ENCODE data around the gene APOBEC4.
"Not testable (repeated sequence)": the region's sequence is repeated elsewhere in the genome, so short reads cannot be mapped to it uniquely, and the experiment has no call there.

APOBEC4 gene, protein sequence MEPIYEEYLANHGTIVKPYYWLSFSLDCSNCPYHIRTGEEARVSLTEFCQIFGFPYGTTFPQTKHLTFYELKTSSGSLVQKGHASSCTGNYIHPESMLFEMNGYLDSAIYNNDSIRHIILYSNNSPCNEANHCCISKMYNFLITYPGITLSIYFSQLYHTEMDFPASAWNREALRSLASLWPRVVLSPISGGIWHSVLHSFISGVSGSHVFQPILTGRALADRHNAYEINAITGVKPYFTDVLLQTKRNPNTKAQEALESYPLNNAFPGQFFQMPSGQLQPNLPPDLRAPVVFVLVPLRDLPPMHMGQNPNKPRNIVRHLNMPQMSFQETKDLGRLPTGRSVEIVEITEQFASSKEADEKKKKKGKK

GRCh38 chr1:183652547-183653461 is at the start of gene APOBEC4:
TSS of gene APOBEC4 (minus strand) at chr1:183653316. CDS start at chr1:183648781, 4,535 bp downstream.
- no peak for DNase-seq (ENCODE audit: low read depth, low spot score)

GRCh38 chr1:183702813-183703198 is 49.7 kb upstream of the APOBEC4 start:
- DNase-seq (ENCODE audit: low read depth, low spot score), result no peak

DNA sequence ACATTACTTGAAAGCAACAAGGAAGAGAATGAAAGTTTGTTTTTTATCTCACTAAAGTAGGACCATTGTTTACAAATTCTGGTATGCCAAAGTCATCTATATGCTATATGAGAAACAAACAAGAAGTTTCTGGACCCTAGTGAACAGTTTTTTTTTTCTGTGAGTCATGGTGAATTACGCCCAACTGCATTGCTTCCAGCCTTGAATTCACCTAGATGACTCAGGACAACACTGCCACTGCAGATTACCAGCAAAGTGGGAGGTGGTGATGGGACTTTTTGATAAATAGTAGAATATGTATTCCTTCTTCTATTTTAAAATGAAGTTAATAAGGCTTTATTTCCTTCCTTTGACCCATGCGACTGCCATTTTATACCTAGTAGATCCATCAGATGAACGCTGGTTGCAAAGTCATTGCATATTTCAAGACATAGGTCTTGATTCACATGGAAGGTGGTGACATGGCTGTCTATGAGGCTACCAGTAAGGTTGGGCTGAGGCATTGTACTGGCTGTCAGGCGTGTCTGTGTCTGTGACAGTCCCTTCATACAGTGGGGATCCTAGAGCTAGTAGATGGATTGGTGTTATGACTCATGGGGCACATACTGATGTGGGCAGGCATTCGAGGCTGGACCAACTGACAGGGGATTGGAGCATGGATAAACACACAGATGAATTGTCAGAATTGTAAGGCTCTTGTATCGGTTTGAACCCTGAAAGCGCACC is 49.1 kb upstream of the APOBEC4 start:
- DNase-seq (ENCODE audit: low read depth, low spot score), result no peak

DNA sequence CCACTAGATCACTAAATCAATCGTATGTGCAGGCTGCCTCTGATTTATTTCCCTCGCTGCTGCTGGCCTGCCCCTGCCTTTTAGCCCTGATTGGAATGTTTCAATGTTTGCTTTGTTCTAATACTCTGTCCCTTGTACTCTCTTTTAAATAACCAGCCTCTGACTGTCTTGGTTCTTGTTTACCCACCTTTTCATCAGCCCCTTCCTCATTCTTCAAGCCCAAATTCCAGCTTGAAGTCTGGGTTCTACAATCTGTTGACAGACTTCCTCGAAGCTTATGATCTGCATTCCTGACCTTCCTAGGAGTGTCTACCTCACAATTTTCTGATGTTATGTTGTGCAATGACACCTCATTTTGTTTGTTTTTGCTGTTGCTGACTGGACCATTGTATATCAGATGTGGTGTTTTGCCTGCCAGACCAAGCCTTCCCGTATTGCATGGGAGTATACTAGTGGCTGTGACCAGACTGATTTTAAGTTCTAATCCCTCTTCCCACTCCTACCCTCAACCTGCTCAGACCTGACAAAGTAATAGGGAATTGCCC is 46.6 kb upstream of the APOBEC4 start:
- DNase-seq (ENCODE audit: low read depth, low spot score), result no peak

GRCh38 chr1:183697814-183698590 is 44.9 kb upstream of the APOBEC4 start:
- DNase-seq (ENCODE audit: low read depth, low spot score), result no peak

DNA sequence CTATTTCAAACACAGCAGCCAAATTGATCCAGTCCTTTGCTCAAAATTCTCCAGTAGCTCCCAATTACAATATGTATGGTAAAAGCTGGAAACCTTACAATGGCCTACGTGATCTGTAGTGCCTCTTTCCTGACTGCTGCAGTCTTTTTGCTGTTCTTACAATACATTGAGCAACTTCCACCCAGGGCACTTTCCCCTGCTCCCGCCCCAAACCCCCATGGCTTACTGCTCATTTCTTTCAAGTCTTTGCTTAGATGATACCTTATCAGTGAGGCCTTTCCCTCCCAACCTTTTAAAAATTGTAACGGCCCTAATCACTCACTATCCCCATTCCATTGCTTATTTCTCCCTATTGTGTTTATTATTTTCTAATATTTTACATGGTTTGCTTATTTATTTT is 43.9 kb upstream of the APOBEC4 start:
- DNase-seq (ENCODE audit: low read depth, low spot score), result no peak

DNA sequence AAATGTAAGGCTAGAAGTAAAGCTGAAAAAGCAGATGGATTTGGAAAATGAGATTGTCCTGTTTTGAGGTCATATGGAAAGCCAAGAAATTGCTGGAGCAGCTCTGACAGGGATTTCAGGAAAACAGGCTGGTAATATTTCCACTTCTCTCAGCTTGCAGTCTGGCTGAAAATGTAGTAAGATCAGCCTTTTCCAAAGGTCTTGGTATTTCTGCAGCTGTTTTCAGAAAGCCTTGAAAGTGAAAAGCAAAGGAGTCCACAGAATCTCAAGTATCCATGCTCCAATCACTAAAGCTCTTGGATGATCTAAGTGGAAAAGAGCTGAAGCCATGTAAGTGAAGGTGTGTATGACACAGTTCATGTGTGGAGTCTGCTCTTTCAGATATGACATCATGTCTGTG is 41.6 kb upstream of the APOBEC4 start:
- DNase-seq (ENCODE audit: low read depth, low spot score), result no peak

GRCh38 chr1:183694066-183694465 is 41.0 kb upstream of the APOBEC4 start:
- DNase-seq (ENCODE audit: low read depth, low spot score), result no peak

DNA sequence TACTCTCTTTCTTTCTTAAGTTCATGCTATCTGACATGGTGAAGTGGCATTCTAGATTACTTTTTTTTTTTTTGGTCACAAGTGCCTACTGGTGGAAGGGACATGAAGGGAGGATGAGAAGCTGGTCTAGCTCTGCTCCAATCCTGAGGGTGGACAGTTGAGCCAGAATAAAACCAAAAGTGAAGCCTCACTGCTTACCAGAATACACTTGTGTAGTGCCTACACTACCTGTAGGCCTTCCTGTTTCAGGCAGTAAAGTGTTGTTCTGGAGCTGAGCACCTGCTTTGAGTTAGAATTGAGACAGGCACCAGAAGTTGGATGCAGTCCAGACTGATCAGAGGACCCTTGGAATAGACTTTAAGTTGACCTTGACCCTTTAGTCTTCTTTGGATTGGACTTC is 40.4 kb upstream of the APOBEC4 start:
- DNase-seq (ENCODE audit: low read depth, low spot score), result no peak

- DNase-seq (ENCODE audit: low read depth, low spot score), result no peak
Measured at GRCh38 chr1:183689762-183690204, 36.7 kb upstream of the APOBEC4 start.

- no peak for DNase-seq (ENCODE audit: low read depth, low spot score)
Measured at GRCh38 chr1:183688341-183689060, 35.4 kb upstream of the APOBEC4 start.

- no peak for DNase-seq (ENCODE audit: low read depth, low spot score)
Measured at GRCh38 chr1:183687546-183688304, 34.6 kb upstream of the APOBEC4 start.

- no peak for DNase-seq (ENCODE audit: low read depth, low spot score)
Measured at GRCh38 chr1:183686229-183686628, 33.1 kb upstream of the APOBEC4 start.

GRCh38 chr1:183685112-183685713 is 32.1 kb upstream of the APOBEC4 start:
- DNase-seq (ENCODE audit: low read depth, low spot score), result no peak

- not testable (repeated sequence) for DNase-seq (ENCODE audit: low read depth, low spot score)
Measured at GRCh38 chr1:183679363-183679762, 26.2 kb upstream of the APOBEC4 start.

DNA sequence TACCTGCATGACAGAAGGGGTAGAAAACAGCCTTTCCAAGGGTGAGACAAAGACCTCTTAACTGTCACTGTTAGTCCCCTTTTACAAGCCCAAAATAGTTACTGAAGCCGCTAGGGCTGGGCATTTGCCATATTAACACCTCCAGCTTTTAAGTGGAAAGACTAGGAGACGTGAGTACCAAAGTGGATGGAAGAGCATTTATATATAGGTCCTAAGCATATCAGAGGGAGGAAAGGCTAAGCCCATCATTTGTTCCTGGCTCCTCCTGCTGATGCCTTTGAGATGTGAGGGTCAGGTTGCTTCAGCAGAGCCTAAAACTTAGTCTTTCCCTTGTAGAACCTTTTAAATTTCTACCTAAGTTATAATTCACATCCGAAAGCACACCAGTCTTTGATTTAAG is 25.7 kb upstream of the APOBEC4 start:
- DNase-seq (ENCODE audit: low read depth, low spot score), result no peak

GRCh38 chr1:183676586-183677189 is 23.6 kb upstream of the APOBEC4 start:
- DNase-seq (ENCODE audit: low read depth, low spot score), result no peak

- DNase-seq (ENCODE audit: low read depth, low spot score), result no peak
Measured at GRCh38 chr1:183675883-183676585, 22.9 kb upstream of the APOBEC4 start.

Measured in iPS DF 19.7 (cell line).